T-cell (primary cell): Measurements from ENCODE around the gene MGST1. TPM values are rescaled to one million over a fixed set of nuclear protein-coding genes. Genes with fewer than 3 reads are reported as not detected.

Experiments
- ATAC-seq, 4 experiments: fragments of 200-7000 bp in 3 of 4; fragments of 150-1000 bp in 1 of 4; cut with Tn5 transposase; replicated peaks in 1 of 4; 1 replicate in 3 of 4; 2 replicates in 1 of 4; pipeline ENCODE4 v1.10.0; 2021; ENCODE audit warnings: moderate library complexity in 3 of 4, mild to moderate bottlenecking in 2 of 4, moderate number of reproducible peaks in 1 of 4
- CTCF ChIA-PET, 2 donors: fragments of 300-600 bp; sonication (Branson Sonifier 250); formaldehyde crosslinking; loops; one replicate each; lab custom pipeline; 2022; ENCODE audit warnings: antibody characterized with exemption in 2 of 2; lab: Charles Lee
- POLR2A ChIA-PET, 2 donors: fragments of 300-600 bp; sonication (Branson Sonifier 250); formaldehyde crosslinking; loops; one replicate each; lab custom pipeline; 2022; ENCODE audit warnings: antibody characterized with exemption in 2 of 2; lab: Charles Lee
- DNase-seq, 35 experiments: peaks; one replicate each; pipeline versions ENCODE4 v3.0.0 to v3.0.0-alpha.2; 2013 to 2023
- H3K27ac ChIP-seq: one replicate; pipeline ENCODE4 v1.5.1; 2013; ENCODE audit warnings: low read length
- H3K27me3 ChIP-seq, 2 experiments: replicated peaks in 1 of 2; 1 replicate in 1 of 2; 2 replicates in 1 of 2; pipeline versions ENCODE4 v1.6.1 to v1.7.0; 2013; ENCODE audit warnings: low read length in 1 of 2, mixed read lengths in 1 of 2; ENCODE audit not compliant: control insufficient read depth in 2 of 2, insufficient read depth in 2 of 2; ENCODE audit errors: extremely low read depth in 1 of 2
- H3K36me3 ChIP-seq, 2 donors: 1 replicate in 1 of 2; 2 replicates in 1 of 2; pipeline versions ENCODE4 v1.6.1 to v1.7.0; 2013; ENCODE audit warnings: low read length in 1 of 2; ENCODE audit not compliant: control insufficient read depth in 2 of 2, insufficient read depth in 1 of 2; ENCODE audit errors: extremely low read depth in 1 of 2
- H3K4me1 ChIP-seq, 2 experiments: 1 replicate in 1 of 2; 2 replicates in 1 of 2; pipeline versions ENCODE4 v1.6.1 to v1.7.0; 2013; ENCODE audit warnings: low read length in 2 of 2, mixed read lengths in 1 of 2; ENCODE audit not compliant: insufficient read depth in 2 of 2, control insufficient read depth in 1 of 2; ENCODE audit errors: extremely low read depth in 1 of 2
- H3K4me3 ChIP-seq, 2 donors: 1 replicate in 1 of 2; 2 replicates in 1 of 2; pipeline versions ENCODE4 v1.5.1 to v1.7.0; 2013; ENCODE audit warnings: mild to moderate bottlenecking in 2 of 2, low read length in 1 of 2, moderate library complexity in 1 of 2; ENCODE audit not compliant: control insufficient read depth in 1 of 2; ENCODE audit errors: extremely low read depth in 1 of 2
- H3K9me3 ChIP-seq: 2 replicates; pipeline ENCODE4 v1.7.0; 2013
- H3K27ac Mint-ChIP-seq, 2 donors: one replicate each; pipeline ENCODE4 v1.8.0; 2020 to 2021; ENCODE audit warnings: mild to moderate bottlenecking in 2 of 2, mixed read lengths in 2 of 2
- H3K27me3 Mint-ChIP-seq, 2 donors: one replicate each; pipeline ENCODE4 v1.8.0; 2021 to 2022; ENCODE audit warnings: mixed read lengths in 2 of 2
- H3K36me3 Mint-ChIP-seq: one replicate; pipeline ENCODE4 v1.8.0; 2021; ENCODE audit warnings: mixed read lengths
- H3K4me1 Mint-ChIP-seq, 3 donors: one replicate each; pipeline ENCODE4 v1.8.0; 2020 to 2022; ENCODE audit warnings: mixed read lengths in 3 of 3, mild to moderate bottlenecking in 1 of 3
- H3K4me3 Mint-ChIP-seq, 3 donors: one replicate each; pipeline ENCODE4 v1.8.0; 2020 to 2022; ENCODE audit warnings: mild to moderate bottlenecking in 3 of 3, mixed read lengths in 3 of 3, moderate library complexity in 3 of 3
- H3K9me3 Mint-ChIP-seq, 3 donors: one replicate each; pipeline ENCODE4 v1.8.0; 2020 to 2022; ENCODE audit warnings: mixed read lengths in 3 of 3
- WGBS: methylation state at CpG from one replicate; pipeline ENCODE4 v1.1.5; 2013; ENCODE audit warnings: missing lambda C conversion rate; ENCODE audit not compliant: insufficient coverage; 5-methylcytosine and 5-hydroxymethylcytosine counted together
- total RNA-seq, 35 experiments: library from RNA in 6 of 35; stranded (reverse) in 6 of 35; fragments of 120-200 nt in 1 of 35; gene quantifications; one replicate each; pipeline versions ENCODE4 v1.2.1 to v1.2.4 and lab custom pipeline; 2013 to 2026

MGST1 gene
- total RNA-seq, 5 donors from 2014 or later (not counting 1 experiment from before 2014, with no cell fraction given) = 1.5 to 3.2 (median 2.1) TPM; not detected in 1

DNA sequence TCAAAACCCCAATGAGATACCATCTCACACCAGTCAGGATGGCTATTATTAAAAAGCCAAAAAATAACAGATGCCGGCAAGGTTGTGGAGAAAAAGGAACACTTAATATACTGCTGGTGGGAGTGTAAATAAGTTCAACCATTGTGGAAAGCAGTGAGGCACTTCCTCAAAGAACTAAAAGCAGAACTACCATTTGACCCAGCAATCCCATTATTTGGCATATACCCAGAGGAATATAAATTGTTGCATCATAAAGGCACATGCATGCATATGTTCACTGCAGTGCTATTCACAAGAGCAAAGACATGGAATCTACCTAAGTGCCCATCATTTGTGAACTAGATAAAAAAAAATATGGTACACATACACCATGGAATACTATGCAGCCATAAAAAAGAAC lies 59.9 kb downstream of the MGST1 start:
- ATAC-seq = no peak
- no peaks in the 10 kb centered on the region for H3K27me3 Mint-ChIP-seq
- no peaks in the 10 kb centered on the region for H3K27me3 ChIP-seq
- no peak overlapping the region for H3K4me3 Mint-ChIP-seq
- no peaks in the 10 kb centered on the region for H3K36me3 ChIP-seq
- H3K27ac ChIP-seq = no peak overlapping the region
- no peaks in the 10 kb centered on the region for H3K4me1 ChIP-seq
- no CpG with 5 or more reads among the region's 1 CpG for WGBS
- H3K9me3 ChIP-seq = no peaks in the 10 kb centered on the region
- H3K9me3 Mint-ChIP-seq = peaks cover 14 to 35% (median 26%) of the 10 kb centered on the region in 3 donors
- no peak for DNase-seq
- ChIA-PET POLR2A (no interaction called here), CTCF (no interaction called here)
- H3K27ac Mint-ChIP-seq = no peak overlapping the region
- H3K36me3 Mint-ChIP-seq = no peaks in the 10 kb centered on the region
- H3K4me1 Mint-ChIP-seq = no peaks in the 10 kb centered on the region
- H3K4me3 ChIP-seq = no peak overlapping the region

Other genes starting within 250 kb of the MGST1 start
- not detected for gene SLC15A5, start 70.0 kb upstream of the MGST1 start, total RNA-seq